HepG2 (cell line): ENCODE measurements around the gene ABCB4. TPM values are rescaled to one million over a fixed set of nuclear protein-coding genes. Genes with fewer than 3 reads are reported as not detected.

Source experiments
- FIP1L1 ChIP-seq: fragments of 200-400 bp; formaldehyde crosslinking; IDR thresholded peaks from 2 replicates; pipeline ENCODE4 v1.6.1; 2018; ENCODE audit warnings: low read depth, mild to moderate bottlenecking, low read length, moderate library complexity, borderline replicate concordance; ENCODE audit not compliant: insufficient read depth
- LCORL ChIP-seq, 2 experiments: fragments of 450-650 bp in 1 of 2; sonication (generic) in 1 of 2; formaldehyde crosslinking in 1 of 2; IDR thresholded peaks; 2 replicates each; pipeline versions ENCODE4 v1.5.0 to v1.6.1; 2017 to 2020; ENCODE audit warnings: antibody characterized with exemption in 1 of 2, missing genetic modification reagents in 1 of 2
- MIER2 ChIP-seq: IDR thresholded peaks from 2 replicates; pipeline ENCODE4 v1.6.1; 2016; ENCODE audit warnings: missing biosample characterization, missing genetic modification reagents
- THYN1 ChIP-seq: sonication (generic); formaldehyde crosslinking; IDR thresholded peaks from 2 replicates; pipeline ENCODE4 v1.8.1; 2023; ENCODE audit warnings: low read depth, mild to moderate bottlenecking, moderate library complexity, missing genetic modification reagents, borderline replicate concordance
- ZBTB40 ChIP-seq, 2 experiments: fragments of 450-650 bp in 1 of 2; sonication (generic) in 1 of 2; formaldehyde crosslinking in 1 of 2; IDR thresholded peaks; 2 replicates each; pipeline versions ENCODE4 v1.6.1 to v1.8.0; 2016 to 2022; ENCODE audit warnings: antibody characterized with exemption in 1 of 2, mild to moderate bottlenecking in 1 of 2, missing genetic modification reagents in 1 of 2
- ZNF350 ChIP-seq: sonication (generic); formaldehyde crosslinking; IDR thresholded peaks from 2 replicates; pipeline ENCODE4 v1.4.0; 2020; ENCODE audit warnings: mild to moderate bottlenecking, low read depth, missing genetic modification reagents, borderline replicate concordance
- ZNF547 ChIP-seq: sonication (generic); formaldehyde crosslinking; IDR thresholded peaks from 2 replicates; pipeline ENCODE4 v1.5.1; 2020; ENCODE audit warnings: mild to moderate bottlenecking, missing genetic modification reagents
- ZNF557 ChIP-seq: sonication (generic); formaldehyde crosslinking; IDR thresholded peaks from 2 replicates; pipeline ENCODE4 v1.4.0; 2020; ENCODE audit warnings: missing genetic modification reagents
- ZNF589 ChIP-seq: sonication (generic); formaldehyde crosslinking; conservative IDR thresholded peaks from 2 replicates; pipeline ENCODE4 v1.8.0; 2022; ENCODE audit warnings: mild to moderate bottlenecking, moderate library complexity, missing genetic modification reagents
- ZNF775 ChIP-seq: sonication (generic); formaldehyde crosslinking; IDR thresholded peaks from 2 replicates; pipeline ENCODE4 v1.4.0; 2020; ENCODE audit warnings: missing genetic modification reagents, mild to moderate bottlenecking, moderate library complexity, borderline replicate concordance
- polyA plus RNA-seq, 8 experiments: library from polyadenylated mRNA; depleted of rRNA in 3 of 8; stranded (reverse) in 7 of 8; unstranded in 1 of 8; fragments of >200 nt; fragmentation: Illumina TruSeq in 4 of 8; extraction: Trizol in 4 of 8; gene quantifications; 2 replicates each; pipeline versions ENCODE4 v1.2.1 to v1.2.3, GENCODE V29; 2011 to 2016; ENCODE audit warnings: low read depth in 4 of 8, missing spikeins in 1 of 8, mixed read lengths in 1 of 8; ENCODE audit not compliant: insufficient read depth in 1 of 8
- total RNA-seq, 5 experiments: library from RNA; depleted of rRNA; stranded (reverse); fragments of >200 nt; fragmentation: Illumina TruSeq; extraction: Trizol; gene quantifications; 2 replicates each; pipeline ENCODE4 v1.2.3, GENCODE V29; 2016; ENCODE audit warnings: low read depth in 1 of 5
- TF ChIP-seq, protein P1 (sequence below): sonication (generic); formaldehyde crosslinking; IDR thresholded peaks from 2 replicates; pipeline ENCODE4 v1.5.1; 2020; ENCODE audit warnings: missing genetic modification reagents, mild to moderate bottlenecking, borderline replicate concordance
- TF ChIP-seq, protein P2 (sequence below): sonication (generic); formaldehyde crosslinking; IDR thresholded peaks from 2 replicates; pipeline ENCODE4 v1.5.0; 2020; ENCODE audit warnings: missing genetic modification reagents
- TF ChIP-seq, protein P3 (sequence below): sonication (generic); formaldehyde crosslinking; IDR thresholded peaks from 2 replicates; pipeline ENCODE4 v1.4.0; 2020; ENCODE audit warnings: mild to moderate bottlenecking, missing genetic modification reagents

Gene ABCB4
- total and polyA plus RNA-seq, 2 of the 13 experiments (the other 11 are each of a cell fraction or from before 2014, with no cell fraction given) = 18.0 to 32.4 TPM

GRCh38 chr7:87475359-87476178 is at the start of gene ABCB4 (continued):
- TF ChIP-seq MIER2 (CRISPR knock-in tag) (no peak), FIP1L1 (no peak), ZNF547 (CRISPR knock-in tag) (peak; percentile 85), ZNF775 (CRISPR knock-in tag) (no peak), THYN1 (CRISPR knock-in tag) (no peak), ZNF589 (CRISPR knock-in tag) (no peak), ZBTB40 (IDR thresholded peaks at IDR 0.05) (no peak), ZBTB40 (CRISPR knock-in tag; IDR thresholded peaks at IDR 0.05) (peak; percentile 34; the same call in 1 of the 2 replicates), ZNF557 (no peak), ZNF350 (CRISPR knock-in tag) (0 out of 2 replicates have a peak, but pooled peaks have one; percentile 6), LCORL (IDR thresholded peaks at IDR 0.05) (no peak), LCORL (CRISPR knock-in tag; IDR thresholded peaks at IDR 0.05) (no peak)
- TF ChIP-seq, protein P1, sequence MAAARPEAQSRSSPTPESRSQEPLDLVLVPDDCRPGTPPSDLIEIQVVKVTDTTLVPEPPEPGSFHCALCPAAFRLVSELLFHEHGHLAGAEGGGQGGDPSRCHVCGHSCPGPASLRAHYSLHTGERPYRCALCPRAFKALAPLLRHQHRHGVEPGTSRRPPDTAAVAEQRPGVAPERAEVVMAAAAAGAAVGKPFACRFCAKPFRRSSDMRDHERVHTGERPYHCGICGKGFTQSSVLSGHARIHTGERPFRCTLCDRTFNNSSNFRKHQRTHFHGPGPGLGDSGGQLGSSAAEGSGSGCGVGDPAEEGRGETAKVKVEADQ = no peak
- TF ChIP-seq, protein P2, sequence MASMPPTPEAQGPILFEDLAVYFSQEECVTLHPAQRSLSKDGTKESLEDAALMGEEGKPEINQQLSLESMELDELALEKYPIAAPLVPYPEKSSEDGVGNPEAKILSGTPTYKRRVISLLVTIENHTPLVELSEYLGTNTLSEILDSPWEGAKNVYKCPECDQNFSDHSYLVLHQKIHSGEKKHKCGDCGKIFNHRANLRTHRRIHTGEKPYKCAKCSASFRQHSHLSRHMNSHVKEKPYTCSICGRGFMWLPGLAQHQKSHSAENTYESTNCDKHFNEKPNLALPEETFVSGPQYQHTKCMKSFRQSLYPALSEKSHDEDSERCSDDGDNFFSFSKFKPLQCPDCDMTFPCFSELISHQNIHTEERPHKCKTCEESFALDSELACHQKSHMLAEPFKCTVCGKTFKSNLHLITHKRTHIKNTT (CRISPR knock-in tag) = no peak
- TF ChIP-seq, protein P3, sequence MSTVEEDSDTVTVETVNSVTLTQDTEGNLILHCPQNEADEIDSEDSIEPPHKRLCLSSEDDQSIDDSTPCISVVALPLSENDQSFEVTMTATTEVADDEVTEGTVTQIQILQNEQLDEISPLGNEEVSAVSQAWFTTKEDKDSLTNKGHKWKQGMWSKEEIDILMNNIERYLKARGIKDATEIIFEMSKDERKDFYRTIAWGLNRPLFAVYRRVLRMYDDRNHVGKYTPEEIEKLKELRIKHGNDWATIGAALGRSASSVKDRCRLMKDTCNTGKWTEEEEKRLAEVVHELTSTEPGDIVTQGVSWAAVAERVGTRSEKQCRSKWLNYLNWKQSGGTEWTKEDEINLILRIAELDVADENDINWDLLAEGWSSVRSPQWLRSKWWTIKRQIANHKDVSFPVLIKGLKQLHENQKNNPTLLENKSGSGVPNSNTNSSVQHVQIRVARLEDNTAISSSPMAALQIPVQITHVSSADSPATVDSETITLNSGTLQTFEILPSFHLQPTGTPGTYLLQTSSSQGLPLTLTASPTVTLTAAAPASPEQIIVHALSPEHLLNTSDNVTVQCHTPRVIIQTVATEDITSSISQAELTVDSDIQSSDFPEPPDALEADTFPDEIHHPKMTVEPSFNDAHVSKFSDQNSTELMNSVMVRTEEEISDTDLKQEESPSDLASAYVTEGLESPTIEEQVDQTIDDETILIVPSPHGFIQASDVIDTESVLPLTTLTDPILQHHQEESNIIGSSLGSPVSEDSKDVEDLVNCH (CRISPR knock-in tag) = no peak
